Glutamatergic neuron (in vitro differentiated cells): ENCODE measurements around the gene FAM3B. TPM values are rescaled to one million over a fixed set of nuclear protein-coding genes. Genes with fewer than 3 reads are reported as not detected.

Experiments
- DNase-seq: peaks from one replicate; pipeline ENCODE4 v3.0.0; 2022
- H3K27ac Mint-ChIP-seq: one replicate; pipeline ENCODE4 v1.8.0; 2020; ENCODE audit warnings: mild to moderate bottlenecking, mixed read lengths, inconsistent platforms; ENCODE audit not compliant: unreplicated experiment
- H3K27me3 Mint-ChIP-seq: one replicate; pipeline ENCODE4 v1.8.0; 2020; ENCODE audit warnings: mild to moderate bottlenecking, moderate library complexity, mixed read lengths, inconsistent platforms; ENCODE audit not compliant: unreplicated experiment
- H3K36me3 Mint-ChIP-seq: one replicate; pipeline ENCODE4 v1.8.0; 2020; ENCODE audit warnings: mild to moderate bottlenecking, mixed read lengths, inconsistent platforms; ENCODE audit not compliant: unreplicated experiment
- H3K4me1 Mint-ChIP-seq: one replicate; pipeline ENCODE4 v1.8.0; 2020; ENCODE audit warnings: mild to moderate bottlenecking, low read depth, mixed read lengths, inconsistent platforms; ENCODE audit not compliant: unreplicated experiment
- H3K4me3 Mint-ChIP-seq: one replicate; pipeline ENCODE4 v1.8.0; 2020; ENCODE audit warnings: mild to moderate bottlenecking, mixed read lengths, inconsistent platforms; ENCODE audit not compliant: unreplicated experiment
- H3K9me3 Mint-ChIP-seq: one replicate; pipeline ENCODE4 v1.8.0; 2020; ENCODE audit warnings: mild to moderate bottlenecking, moderate library complexity, mixed read lengths, inconsistent platforms; ENCODE audit not compliant: unreplicated experiment
- total RNA-seq: library from RNA; stranded (reverse); fragmentation: NEBNext Ultra II Directional; extraction: Animal tissue kit (Norgen Biotek cat#: 25700); gene quantifications from one replicate; pipeline ENCODE4 v1.2.1, GENCODE V29; 2021; ENCODE audit not compliant: unreplicated experiment
- TF ChIP-seq, protein P1 (sequence below): fragments of 200-600 bp; sonication (generic); IDR thresholded peaks from one replicate; pipeline ENCODE4 v1.5.0; 2021; ENCODE audit not compliant: partially characterized antibody, unreplicated experiment

Gene FAM3B
- total RNA-seq, 1 donor from 2014 or later = not detected

DNA sequence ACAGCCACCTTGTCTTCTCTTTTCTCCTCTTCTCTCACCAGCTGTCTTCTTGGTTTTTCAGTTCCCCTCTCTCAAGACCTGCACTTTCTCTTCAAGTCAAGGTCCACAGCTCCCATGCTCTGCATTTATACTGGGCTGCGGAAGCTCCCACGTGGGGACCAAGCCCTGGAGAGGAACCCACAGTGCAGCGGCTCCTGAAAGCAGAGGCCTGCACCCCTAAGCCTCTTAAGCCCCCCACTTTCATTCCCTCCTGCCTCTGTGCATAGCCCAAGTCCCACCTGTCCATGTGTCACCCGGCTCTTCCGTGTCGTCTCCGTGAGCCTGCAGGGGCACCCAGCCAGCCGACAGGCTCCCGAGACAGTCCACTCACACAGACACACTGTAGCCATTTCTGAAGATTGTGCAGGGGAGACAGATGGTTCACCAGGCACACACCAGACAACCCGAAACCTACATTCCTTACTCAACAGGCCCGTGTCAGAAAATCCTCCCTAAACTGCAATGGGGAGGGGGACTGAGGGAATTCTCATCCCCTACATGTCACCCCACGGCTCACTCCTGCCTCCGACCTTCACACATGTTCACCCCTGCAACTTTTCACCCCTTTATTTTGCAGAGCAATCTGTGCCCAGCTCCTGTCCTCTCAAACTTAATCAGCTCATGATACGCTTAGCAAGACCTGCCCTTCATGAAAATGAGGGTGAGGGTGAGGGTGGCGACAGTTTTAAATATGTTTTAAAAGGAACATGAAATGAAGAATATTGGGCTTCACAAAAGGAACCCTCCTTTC, 51.5 kb downstream of the FAM3B start:
- no peaks in the 10 kb centered on the region for H3K36me3 Mint-ChIP-seq
- DNase-seq = no peak
- H3K9me3 Mint-ChIP-seq = no peaks in the 10 kb centered on the region
- H3K27ac Mint-ChIP-seq = peak overlapping the region; percentile 0
- H3K27me3 Mint-ChIP-seq = peaks cover 3% of the 10 kb centered on the region
- peaks cover 14% of the 10 kb centered on the region for H3K4me1 Mint-ChIP-seq
- TF ChIP-seq, protein P1, sequence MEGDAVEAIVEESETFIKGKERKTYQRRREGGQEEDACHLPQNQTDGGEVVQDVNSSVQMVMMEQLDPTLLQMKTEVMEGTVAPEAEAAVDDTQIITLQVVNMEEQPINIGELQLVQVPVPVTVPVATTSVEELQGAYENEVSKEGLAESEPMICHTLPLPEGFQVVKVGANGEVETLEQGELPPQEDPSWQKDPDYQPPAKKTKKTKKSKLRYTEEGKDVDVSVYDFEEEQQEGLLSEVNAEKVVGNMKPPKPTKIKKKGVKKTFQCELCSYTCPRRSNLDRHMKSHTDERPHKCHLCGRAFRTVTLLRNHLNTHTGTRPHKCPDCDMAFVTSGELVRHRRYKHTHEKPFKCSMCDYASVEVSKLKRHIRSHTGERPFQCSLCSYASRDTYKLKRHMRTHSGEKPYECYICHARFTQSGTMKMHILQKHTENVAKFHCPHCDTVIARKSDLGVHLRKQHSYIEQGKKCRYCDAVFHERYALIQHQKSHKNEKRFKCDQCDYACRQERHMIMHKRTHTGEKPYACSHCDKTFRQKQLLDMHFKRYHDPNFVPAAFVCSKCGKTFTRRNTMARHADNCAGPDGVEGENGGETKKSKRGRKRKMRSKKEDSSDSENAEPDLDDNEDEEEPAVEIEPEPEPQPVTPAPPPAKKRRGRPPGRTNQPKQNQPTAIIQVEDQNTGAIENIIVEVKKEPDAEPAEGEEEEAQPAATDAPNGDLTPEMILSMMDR = no peak
- H3K4me3 Mint-ChIP-seq = no peak overlapping the region

DNA sequence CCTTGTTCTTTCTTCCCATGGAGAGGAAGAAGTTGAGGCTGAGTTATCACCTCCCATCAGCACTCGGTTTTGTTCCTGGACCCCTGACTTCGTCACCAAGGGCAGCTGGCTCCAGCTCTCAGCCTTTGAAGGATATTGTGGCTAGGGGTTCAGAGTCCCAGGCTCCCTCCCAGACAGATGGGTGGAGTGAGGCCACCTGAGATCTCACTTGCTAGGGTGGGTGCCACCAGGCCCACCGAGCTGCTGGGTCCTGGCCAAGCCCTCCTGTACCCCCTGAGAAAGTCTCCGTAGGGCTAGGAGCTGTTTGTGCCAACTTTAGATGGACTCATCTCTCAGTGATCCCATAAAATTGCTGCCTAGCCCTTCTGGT, 52.1 kb downstream of the FAM3B start:
- H3K36me3 Mint-ChIP-seq = no peaks in the 10 kb centered on the region
- no peak overlapping the region for H3K4me3 Mint-ChIP-seq
- TF ChIP-seq, protein P1 = no peak
- no peaks in the 10 kb centered on the region for H3K9me3 Mint-ChIP-seq
- no peak overlapping the region for H3K27ac Mint-ChIP-seq
- peaks cover 14% of the 10 kb centered on the region for H3K4me1 Mint-ChIP-seq
- peaks cover 1% of the 10 kb centered on the region for H3K27me3 Mint-ChIP-seq
- DNase-seq = no peak

DNA sequence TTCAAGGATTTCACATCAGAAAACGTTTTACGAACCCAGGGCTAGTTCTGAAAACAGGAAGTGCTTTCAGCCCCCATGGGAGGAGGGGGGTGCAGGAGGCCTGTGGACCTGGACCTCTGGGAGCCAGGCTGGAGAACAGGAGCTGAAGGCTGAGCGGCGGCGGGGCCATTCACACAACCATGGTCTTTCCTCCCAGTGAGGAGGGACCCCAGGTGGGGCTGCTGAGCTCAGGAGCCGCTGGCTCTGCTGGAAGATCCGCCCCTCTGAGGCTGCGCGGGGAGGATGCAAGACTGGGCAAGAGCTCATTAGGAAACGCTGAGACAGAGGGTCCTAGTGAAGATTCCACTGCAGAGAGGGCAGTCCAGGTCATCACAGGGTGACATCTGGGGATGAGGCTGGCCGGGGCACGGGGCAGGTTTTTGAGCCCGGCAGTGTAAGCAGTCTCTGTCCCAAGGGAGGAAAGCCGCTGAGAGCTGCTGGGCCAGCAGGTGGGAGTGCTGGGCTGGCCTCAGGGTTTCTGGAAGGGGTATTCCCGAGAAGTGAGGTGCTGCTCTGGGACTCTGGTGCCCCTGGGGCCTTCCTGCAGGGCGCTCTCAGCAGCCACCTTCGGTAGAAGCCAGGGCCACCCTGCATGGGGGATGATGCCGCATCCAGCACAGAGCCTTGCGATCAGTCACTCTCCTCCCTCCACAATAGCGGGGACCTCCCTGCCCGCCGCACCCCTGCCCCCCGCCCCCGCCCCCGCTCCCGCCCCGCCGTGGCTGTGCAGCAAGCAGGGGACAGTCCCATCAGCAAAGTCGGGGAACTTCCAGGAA, 52.7 kb downstream of the FAM3B start:
- peak overlapping the region; percentile 80 for H3K4me3 Mint-ChIP-seq
- peaks cover 14% of the 10 kb centered on the region for H3K4me1 Mint-ChIP-seq
- no peaks in the 10 kb centered on the region for H3K9me3 Mint-ChIP-seq
- DNase-seq = peak; percentile 70
- TF ChIP-seq, protein P1 = no peak
- no peak overlapping the region for H3K27ac Mint-ChIP-seq
- H3K27me3 Mint-ChIP-seq = peaks cover 1% of the 10 kb centered on the region
- H3K36me3 Mint-ChIP-seq = no peaks in the 10 kb centered on the region

DNA sequence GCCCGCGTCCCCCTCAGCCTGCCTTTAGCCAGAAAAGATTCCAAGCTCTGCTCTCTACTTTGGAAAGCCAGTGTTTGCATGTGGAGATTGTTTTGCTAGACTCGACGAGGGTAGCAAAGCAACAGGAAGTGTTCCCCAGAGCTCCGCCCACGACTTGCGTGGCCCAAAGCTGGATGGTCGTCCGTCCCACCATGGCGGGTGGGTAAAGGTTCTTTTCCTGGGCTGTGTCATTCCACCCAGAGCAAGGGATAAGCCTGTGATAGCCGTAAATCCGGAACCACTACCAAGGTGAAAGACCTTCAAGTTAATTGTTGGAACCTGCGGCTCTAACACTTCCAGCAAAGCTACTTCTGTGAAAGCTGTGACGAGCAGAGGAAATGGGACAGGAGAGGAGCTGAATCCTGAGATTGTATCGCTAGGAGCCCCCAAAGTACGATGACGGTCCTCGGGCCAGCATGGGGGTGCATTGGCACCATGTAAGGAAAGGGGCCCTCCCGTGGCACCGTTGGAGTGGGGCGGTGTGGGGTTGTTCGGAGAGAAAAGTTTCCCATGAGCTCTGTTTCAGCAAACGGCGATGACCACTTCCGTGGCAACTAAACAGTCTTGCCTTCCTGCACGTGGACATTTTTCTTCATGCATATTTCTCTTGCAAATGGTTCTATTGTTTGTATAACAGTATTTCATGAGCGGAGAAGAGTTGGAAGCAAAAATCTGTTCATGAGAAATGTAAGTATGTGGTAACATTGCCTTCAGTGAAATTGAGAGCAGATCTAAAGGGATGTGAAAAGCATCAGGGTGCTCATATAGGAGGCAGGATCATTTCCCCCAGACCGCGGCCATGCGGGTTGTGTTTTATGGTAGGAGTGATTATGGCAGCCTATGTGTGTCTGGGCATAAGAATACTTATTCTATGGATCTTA, 53.6 kb downstream of the FAM3B start:
- TF ChIP-seq, protein P1 = no peak
- peaks cover 2% of the 10 kb centered on the region for H3K9me3 Mint-ChIP-seq
- H3K4me3 Mint-ChIP-seq = no peak overlapping the region
- no peaks in the 10 kb centered on the region for H3K36me3 Mint-ChIP-seq
- peaks cover 14% of the 10 kb centered on the region for H3K4me1 Mint-ChIP-seq
- H3K27ac Mint-ChIP-seq = no peak overlapping the region
- no peak for DNase-seq
- H3K27me3 Mint-ChIP-seq = peaks cover 1% of the 10 kb centered on the region
